ENCODE results near the gene RGS7. TPM values are rescaled to one million over a fixed set of nuclear protein-coding genes. Genes with fewer than 3 reads are reported as not detected.

Gene RGS7
- polyA plus RNA-seq, 2 of the 4 experiments (the other 2 are of a cell fraction) = 0.08 TPM; not detected in 1

- CTCF ChIA-PET = interaction anchor here (2.2 kb wide), 1 partner anchor 516 kb away, joined by 5 read pairs; no protein-coding TSS in a partner anchor
These were observed 386.8 kb downstream of the RGS7 start for GRCh38 chr1:240970253-240970652.

DNA sequence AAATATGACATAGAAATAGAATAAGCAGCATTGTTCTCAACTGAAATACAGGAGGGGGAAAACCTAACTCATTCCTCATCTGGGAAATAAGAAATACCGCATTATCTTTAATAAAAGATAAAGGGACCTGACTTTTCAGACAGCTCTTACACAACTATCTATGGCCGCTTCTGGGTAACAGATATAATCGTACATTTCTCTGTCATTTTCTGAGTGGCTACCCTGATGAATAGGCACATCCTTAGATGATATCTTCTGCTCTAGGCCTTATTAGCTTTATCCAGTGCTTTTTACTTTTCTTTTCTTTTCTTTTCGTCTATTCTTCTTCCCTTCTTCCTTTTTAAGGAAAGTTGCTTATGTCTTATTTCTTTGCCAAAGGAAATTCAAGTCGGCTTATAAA, 388.1 kb downstream of the RGS7 start:
- ChIA-PET CTCF (interaction anchor here (2.2 kb wide), 1 partner anchor 517 kb away, joined by 5 read pairs; no protein-coding TSS in a partner anchor), POLR2A (no interaction called here)
- 55% methylated on average over 5 of the region's 5 CpGs for WGBS (ENCODE audit: missing lambda C conversion rate)
- Histone ChIP-seq H3K4me1 (no peaks in the 10 kb centered on the region), H3K27ac (no peak overlapping the region), H3K4me3 (no peak overlapping the region), H3K9me3 (no peaks in the 10 kb centered on the region), H3K4me2 (no peak overlapping the region)
- DNase-seq (ENCODE audit: low read depth in 1 of 2, low spot score in 1 of 2) (no peak), ATAC-seq (no peak), FAIRE-seq (no peak)
- no peak for TF ChIP-seq TP53 (CRISPR knock-in tag; IDR thresholded peaks at IDR 0.05)
- no peak for TF ChIP-seq BHLHE40 (IDR thresholded peaks at IDR 0.05; ENCODE audit: low read depth, low read length)
- no peak for TF ChIP-seq SREBF2 (IDR thresholded peaks at IDR 0.05)

More at GRCh38 chr1:240970253-240970652, 386.8 kb downstream of the RGS7 start:
- DNase-seq (ENCODE audit: low read depth in 1 of 2, low spot score in 1 of 2) = no peak
- Histone ChIP-seq H3K4me1 (no peaks in the 10 kb centered on the region), H3K4me3 (no peak overlapping the region), H3K4me2 (no peak overlapping the region), H3K27ac (no peak overlapping the region), H3K9me3 (no peaks in the 10 kb centered on the region)
- no peak for ATAC-seq
- POLR2A ChIA-PET = no interaction called here
- 34% methylated on average over 4 of the region's 4 CpGs for WGBS (ENCODE audit: missing lambda C conversion rate)
- TF ChIP-seq HMGXB4 (CRISPR knock-in tag; IDR thresholded peaks at IDR 0.05; ENCODE audit: borderline replicate concordance) (no peak), ESRRA (IDR thresholded peaks at IDR 0.05; ENCODE audit: borderline replicate concordance, low read length) (no peak), RCOR1 (IDR thresholded peaks at IDR 0.05; ENCODE audit: low read depth, low read length) (no peak), RARB (CRISPR knock-in tag; IDR thresholded peaks at IDR 0.05) (no peak), ZSCAN20 (CRISPR knock-in tag; IDR thresholded peaks at IDR 0.05) (no peak), MAX (IDR thresholded peaks at IDR 0.05) (no peak), ZC3H11A (IDR thresholded peaks at IDR 0.05) (no peak), PBX3 (IDR thresholded peaks at IDR 0.05) (no peak), ZFP36 (IDR thresholded peaks at IDR 0.05; ENCODE audit: borderline replicate concordance, partially characterized antibody) (no peak), RAD21 (conservative IDR thresholded peaks at IDR 0.05 in 1 of 2, IDR thresholded peaks at IDR 0.05 in 1 of 2) (no peak), TP53 (CRISPR knock-in tag; IDR thresholded peaks at IDR 0.05) (no peak), JUNB (IDR thresholded peaks at IDR 0.05) (no peak), HOXA7 (CRISPR knock-in tag; IDR thresholded peaks at IDR 0.05) (no peak), E2F6 (IDR thresholded peaks at IDR 0.05; ENCODE audit: borderline replicate concordance, low read depth) (no peak), CEBPB (IDR thresholded peaks at IDR 0.05) (no peak)
- TF ChIP-seq, protein P1, sequence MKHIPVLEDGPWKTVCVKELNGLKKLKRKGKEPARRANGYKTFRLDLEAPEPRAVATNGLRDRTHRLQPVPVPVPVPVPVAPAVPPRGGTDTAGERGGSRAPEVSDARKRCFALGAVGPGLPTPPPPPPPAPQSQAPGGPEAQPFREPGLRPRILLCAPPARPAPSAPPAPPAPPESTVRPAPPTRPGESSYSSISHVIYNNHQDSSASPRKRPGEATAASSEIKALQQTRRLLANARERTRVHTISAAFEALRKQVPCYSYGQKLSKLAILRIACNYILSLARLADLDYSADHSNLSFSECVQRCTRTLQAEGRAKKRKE (CRISPR knock-in tag; IDR thresholded peaks at IDR 0.05; ENCODE audit: low read depth) = no peak
- FAIRE-seq = no peak

GRCh38 chr1:240967070-240967724, 389.8 kb downstream of the RGS7 start:
- no peak for FAIRE-seq
- CTCF ChIA-PET = interaction anchor here (0.6 to 1.9 kb wide), 8 partner anchors 8 to 551 kb away, joined by 3 to 9 read pairs (median 3); no protein-coding TSS in a partner anchor
- Histone ChIP-seq H3K27ac (no peak overlapping the region), H3K9me3 (no peaks in the 10 kb centered on the region), H3K4me3 (no peak overlapping the region), H3K4me2 (no peak overlapping the region), H3K4me1 (no peaks in the 10 kb centered on the region)
- peak; percentile 67 to 68; a peak in 4 of 6 replicates for ATAC-seq
- DNase-seq (ENCODE audit: low read depth in 1 of 2, low spot score in 1 of 2) = peak in 1 of 2 experiments; percentile 16
- POLR2A ChIA-PET = no interaction called here
- 57% methylated on average over 10 of the region's 10 CpGs for WGBS (ENCODE audit: missing lambda C conversion rate)
- TF ChIP-seq NR3C1 (IDR thresholded peaks at IDR 0.05) (no peak), HES2 (IDR thresholded peaks at IDR 0.05) (no peak), ZSCAN20 (CRISPR knock-in tag; IDR thresholded peaks at IDR 0.05) (no peak), RAD21 (conservative IDR thresholded peaks at IDR 0.05 in 1 of 2, IDR thresholded peaks at IDR 0.05 in 1 of 2) (peak; percentile 32 to 59; a peak in 3 of 5 replicates), RFX5 (IDR thresholded peaks at IDR 0.05) (no peak), SMC3 (IDR thresholded peaks at IDR 0.05) (0 out of 3 replicates have a peak, but pooled peaks have one; percentile 20)
- TF ChIP-seq, protein P2, sequence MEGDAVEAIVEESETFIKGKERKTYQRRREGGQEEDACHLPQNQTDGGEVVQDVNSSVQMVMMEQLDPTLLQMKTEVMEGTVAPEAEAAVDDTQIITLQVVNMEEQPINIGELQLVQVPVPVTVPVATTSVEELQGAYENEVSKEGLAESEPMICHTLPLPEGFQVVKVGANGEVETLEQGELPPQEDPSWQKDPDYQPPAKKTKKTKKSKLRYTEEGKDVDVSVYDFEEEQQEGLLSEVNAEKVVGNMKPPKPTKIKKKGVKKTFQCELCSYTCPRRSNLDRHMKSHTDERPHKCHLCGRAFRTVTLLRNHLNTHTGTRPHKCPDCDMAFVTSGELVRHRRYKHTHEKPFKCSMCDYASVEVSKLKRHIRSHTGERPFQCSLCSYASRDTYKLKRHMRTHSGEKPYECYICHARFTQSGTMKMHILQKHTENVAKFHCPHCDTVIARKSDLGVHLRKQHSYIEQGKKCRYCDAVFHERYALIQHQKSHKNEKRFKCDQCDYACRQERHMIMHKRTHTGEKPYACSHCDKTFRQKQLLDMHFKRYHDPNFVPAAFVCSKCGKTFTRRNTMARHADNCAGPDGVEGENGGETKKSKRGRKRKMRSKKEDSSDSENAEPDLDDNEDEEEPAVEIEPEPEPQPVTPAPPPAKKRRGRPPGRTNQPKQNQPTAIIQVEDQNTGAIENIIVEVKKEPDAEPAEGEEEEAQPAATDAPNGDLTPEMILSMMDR (IDR thresholded peaks at IDR 0.05) = peak; percentile 26; the same call in 1 of the 3 replicates
- TF ChIP-seq, protein P3, sequence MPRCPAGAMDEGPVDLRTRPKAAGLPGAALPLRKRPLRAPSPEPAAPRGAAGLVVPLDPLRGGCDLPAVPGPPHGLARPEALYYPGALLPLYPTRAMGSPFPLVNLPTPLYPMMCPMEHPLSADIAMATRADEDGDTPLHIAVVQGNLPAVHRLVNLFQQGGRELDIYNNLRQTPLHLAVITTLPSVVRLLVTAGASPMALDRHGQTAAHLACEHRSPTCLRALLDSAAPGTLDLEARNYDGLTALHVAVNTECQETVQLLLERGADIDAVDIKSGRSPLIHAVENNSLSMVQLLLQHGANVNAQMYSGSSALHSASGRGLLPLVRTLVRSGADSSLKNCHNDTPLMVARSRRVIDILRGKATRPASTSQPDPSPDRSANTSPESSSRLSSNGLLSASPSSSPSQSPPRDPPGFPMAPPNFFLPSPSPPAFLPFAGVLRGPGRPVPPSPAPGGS (IDR thresholded peaks at IDR 0.05) = no peak
